A549 (cell line): ENCODE measurements around the gene COL8A1.

Experiments used
- CTCF ChIP-seq: fragments of >200 bp; sonication (Bioruptor Twin); formaldehyde crosslinking; IDR thresholded peaks from 3 replicates; pipeline ENCODE4 v1.5.1; 2016
- NR3C1 ChIP-seq: fragments of >200 bp; sonication (Bioruptor Twin); formaldehyde crosslinking; IDR thresholded peaks from 3 replicates; pipeline ENCODE4 v1.6.1; 2017

DNA sequence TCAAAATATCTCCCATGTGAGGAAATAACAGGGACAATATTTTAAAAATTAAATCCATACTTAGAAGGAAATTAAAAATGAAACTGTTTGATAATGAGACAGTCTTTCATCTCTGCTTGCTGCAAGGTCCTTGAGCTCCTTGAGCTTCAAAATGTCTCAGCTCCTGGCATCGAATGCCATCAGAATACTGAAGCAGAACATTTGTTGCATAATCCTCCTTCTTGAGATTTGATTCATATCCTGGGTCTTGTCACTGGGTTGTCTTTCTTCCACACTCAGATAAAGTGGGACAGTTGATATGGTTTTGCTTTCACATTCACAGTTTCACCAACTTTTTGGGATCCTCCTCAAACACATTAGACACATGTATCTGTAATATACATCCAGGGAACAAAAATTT is 27.8 kb downstream of the COL8A1 start:
- TF ChIP-seq NR3C1 (no peak), CTCF (no peak)
